IPS-20b (cell line): Measurements from ENCODE around the gene FASTK.

Experiments
- H3K27ac ChIP-seq: one replicate; pipeline ENCODE4 v1.5.1; 2013; ENCODE audit warnings: low read length
- H3K27me3 ChIP-seq: 2 replicates; pipeline ENCODE4 v1.6.1; 2013; ENCODE audit warnings: mild to moderate bottlenecking, low read length, inconsistent platforms; ENCODE audit not compliant: insufficient read depth
- H3K36me3 ChIP-seq: 2 replicates; pipeline ENCODE4 v1.6.1; 2013; ENCODE audit warnings: low read depth, mild to moderate bottlenecking, inconsistent platforms, low read length, moderate library complexity; ENCODE audit not compliant: insufficient read depth
- H3K4me1 ChIP-seq: 2 replicates; pipeline ENCODE4 v1.6.1; 2013; ENCODE audit warnings: mild to moderate bottlenecking, control low read depth, inconsistent platforms, low read length, moderate library complexity; ENCODE audit not compliant: insufficient read depth
- H3K4me3 ChIP-seq: 2 replicates; pipeline ENCODE4 v1.5.1; 2013; ENCODE audit warnings: mild to moderate bottlenecking, low read length, inconsistent platforms
- H3K9ac ChIP-seq: 2 replicates; pipeline ENCODE4 v1.6.1; 2013; ENCODE audit warnings: low read depth, mild to moderate bottlenecking, inconsistent platforms, low read length, moderate library complexity
- H3K9me3 ChIP-seq: 2 replicates; pipeline ENCODE4 v1.6.1; 2013; ENCODE audit warnings: mild to moderate bottlenecking, low read depth, low read length, inconsistent platforms; ENCODE audit not compliant: insufficient read depth

Gene FASTK

GRCh38 chr7:151065516-151065915 lies 15.1 kb downstream of the FASTK start:
- Histone ChIP-seq H3K9me3 (no peaks in the 10 kb centered on the region), H3K27me3 (peaks cover 6% of the 10 kb centered on the region; the same call in 1 of the 2 replicates), H3K9ac (no peak overlapping the region), H3K4me1 (peaks cover 28% of the 10 kb centered on the region), H3K4me3 (no peak overlapping the region), H3K36me3 (peaks cover 56% of the 10 kb centered on the region), H3K27ac (no peak overlapping the region)

DNA sequence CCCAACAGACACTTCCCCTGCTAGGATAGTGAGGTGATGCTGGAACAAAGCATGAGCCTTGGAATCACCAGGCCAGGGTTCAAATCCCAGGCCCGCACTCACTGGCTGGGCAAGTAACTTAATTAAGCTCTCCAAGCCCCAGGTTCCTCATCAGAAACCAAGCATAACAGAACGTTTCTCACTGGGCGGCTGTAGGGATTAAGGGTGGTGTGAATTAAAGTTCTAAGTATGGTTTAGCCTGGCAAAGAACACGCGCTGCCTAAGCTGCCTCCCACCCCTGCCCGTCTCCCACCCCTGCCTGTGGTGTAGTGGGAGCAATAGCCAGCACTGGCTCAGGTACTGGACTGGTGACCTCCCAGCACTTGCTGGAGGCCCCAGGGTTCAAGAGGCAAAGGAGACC lies 15.6 kb downstream of the FASTK start:
- Histone ChIP-seq H3K9me3 (no peaks in the 10 kb centered on the region), H3K36me3 (peaks cover 51% of the 10 kb centered on the region), H3K27ac (no peak overlapping the region), H3K9ac (no peak overlapping the region), H3K4me3 (no peak overlapping the region), H3K27me3 (peaks cover 10% of the 10 kb centered on the region; the same call in 1 of the 2 replicates), H3K4me1 (peaks cover 28% of the 10 kb centered on the region)

- H3K9ac ChIP-seq, result no peak overlapping the region
- no peak overlapping the region for H3K4me3 ChIP-seq
- peaks cover 10% of the 10 kb centered on the region; the same call in 1 of the 2 replicates for H3K27me3 ChIP-seq
- H3K4me1 ChIP-seq, result peaks cover 28% of the 10 kb centered on the region
- no peaks in the 10 kb centered on the region for H3K9me3 ChIP-seq
- peaks cover 45% of the 10 kb centered on the region for H3K36me3 ChIP-seq
- H3K27ac ChIP-seq, result no peak overlapping the region
Observed at GRCh38 chr7:151064454-151064853, 16.2 kb downstream of the FASTK start.

- Histone ChIP-seq H3K4me3 (peak overlapping the region; percentile 73), H3K27me3 (peaks cover 17% of the 10 kb centered on the region; the same call in 1 of the 2 replicates), H3K27ac (no peak overlapping the region), H3K36me3 (peaks cover 37% of the 10 kb centered on the region), H3K9ac (peak overlapping the region; percentile 53; the same call in 1 of the 2 replicates), H3K4me1 (peaks cover 37% of the 10 kb centered on the region), H3K9me3 (no peaks in the 10 kb centered on the region)
Observed at GRCh38 chr7:151063212-151063561, 17.4 kb downstream of the FASTK start.

DNA sequence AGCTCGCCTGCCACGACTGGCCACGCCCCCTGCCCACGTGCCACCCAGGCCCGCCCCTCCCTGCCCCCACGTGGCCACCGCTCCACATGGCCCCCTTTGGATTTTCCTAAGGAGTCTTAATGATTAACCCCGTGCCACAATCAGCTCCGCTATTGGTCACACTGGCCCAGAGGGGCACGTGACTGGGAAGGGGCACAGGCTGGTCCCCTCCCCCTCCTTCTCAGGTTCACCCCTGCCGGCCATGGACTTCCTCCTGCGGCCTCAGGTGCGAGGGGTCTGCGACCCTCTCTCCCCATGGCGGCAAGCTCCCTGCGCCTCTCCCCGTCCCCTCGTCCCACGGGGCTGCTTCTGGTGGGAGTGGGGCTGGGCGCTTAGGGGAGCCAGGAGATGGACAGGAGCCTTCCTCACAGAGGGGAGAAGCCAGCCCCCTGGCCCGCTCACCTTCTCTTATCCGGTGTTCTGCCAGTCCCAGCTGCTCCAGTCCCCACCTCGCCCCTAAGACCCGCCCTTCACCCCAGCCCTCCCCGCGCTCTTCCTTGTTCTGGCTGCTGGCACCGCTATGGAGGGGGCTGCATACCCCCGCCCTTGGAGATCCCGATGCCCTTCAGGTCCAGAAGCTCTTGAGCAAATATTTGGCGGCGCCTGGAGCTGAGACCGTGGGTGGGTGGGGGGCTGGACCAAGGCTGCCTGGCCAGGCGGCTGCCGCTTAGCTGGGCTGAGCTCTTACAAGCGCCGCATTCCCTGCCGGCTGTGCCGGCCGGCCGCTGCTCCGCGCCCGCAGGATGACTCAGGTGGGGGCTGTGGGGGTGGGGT lies 18.0 kb downstream of the FASTK start:
- Histone ChIP-seq H3K36me3 (peaks cover 31% of the 10 kb centered on the region), H3K9ac (peak overlapping the region; percentile 79; the same call in 1 of the 2 replicates), H3K27ac (peak overlapping the region; percentile 72), H3K4me1 (peaks cover 32% of the 10 kb centered on the region), H3K27me3 (peaks cover 17% of the 10 kb centered on the region; the same call in 1 of the 2 replicates), H3K4me3 (peak overlapping the region; percentile 73), H3K9me3 (no peaks in the 10 kb centered on the region)

DNA sequence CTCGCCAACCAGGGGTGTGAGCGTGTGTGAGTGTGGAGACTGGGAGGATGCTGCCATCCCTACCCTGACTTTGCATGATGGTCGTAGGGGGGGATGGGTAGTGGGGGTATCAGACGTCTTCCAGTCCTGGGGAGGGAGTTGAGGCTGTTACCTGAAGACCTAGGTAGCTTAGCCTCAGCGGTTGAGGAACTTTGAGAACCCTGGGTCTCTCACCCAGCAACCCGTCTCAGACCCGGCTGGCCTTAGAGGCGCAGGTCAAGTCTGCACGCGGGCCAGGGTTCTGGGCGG lies 18.6 kb downstream of the FASTK start:
- peaks cover 26% of the 10 kb centered on the region for H3K36me3 ChIP-seq
- H3K27me3 ChIP-seq, result peaks cover 20% of the 10 kb centered on the region
- peaks cover 28% of the 10 kb centered on the region for H3K4me1 ChIP-seq
- peak overlapping the region; percentile 20; the same call in 1 of the 2 replicates for H3K9ac ChIP-seq
- no peaks in the 10 kb centered on the region for H3K9me3 ChIP-seq
- H3K4me3 ChIP-seq, result peak overlapping the region; percentile 94
- H3K27ac ChIP-seq, result no peak overlapping the region

DNA sequence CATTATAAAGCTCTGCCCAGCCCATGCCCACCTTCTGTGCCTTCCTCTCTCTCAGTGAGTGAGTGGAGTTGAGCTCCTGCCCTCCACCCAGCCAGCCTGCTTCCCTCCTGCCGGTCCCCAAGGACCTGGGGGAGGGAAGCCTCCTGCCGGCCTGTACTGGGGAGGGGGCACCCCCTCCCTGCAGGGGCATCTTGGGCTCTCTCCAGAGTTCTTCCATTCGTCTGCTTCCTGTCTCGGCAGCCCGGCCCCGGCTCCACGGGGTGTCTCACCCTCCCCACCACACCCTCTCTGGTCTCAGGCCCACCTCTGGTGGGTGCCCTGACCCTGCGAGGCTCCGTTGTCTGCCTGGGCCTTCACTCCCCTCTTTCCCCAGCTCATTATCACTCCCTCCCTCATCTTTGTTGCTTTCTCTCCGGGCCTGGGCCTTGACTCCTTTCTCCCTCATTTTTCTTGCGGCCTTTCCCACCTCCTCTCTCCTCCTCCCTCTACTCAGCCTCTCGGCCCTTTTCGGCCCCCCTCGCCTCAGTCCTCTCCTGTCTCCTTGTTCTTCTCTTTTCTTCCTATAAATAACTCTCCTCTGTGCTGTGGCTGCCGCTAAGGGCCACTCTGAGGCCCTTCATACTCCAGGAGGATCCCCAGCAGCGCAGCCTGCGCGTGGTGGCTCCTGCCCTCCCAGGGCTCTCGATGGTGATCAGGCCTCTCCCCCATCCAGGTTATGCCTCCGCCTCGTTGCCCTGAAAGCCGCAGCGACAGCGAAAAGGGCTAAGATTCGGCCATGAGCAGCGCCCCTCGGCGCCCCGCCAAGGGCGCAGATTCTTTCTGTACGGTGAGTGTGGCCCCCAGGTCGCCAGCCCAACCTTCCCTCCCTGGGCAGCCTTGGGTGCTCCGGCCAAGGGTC lies 19.1 kb downstream of the FASTK start:
- H3K27ac ChIP-seq, result no peak overlapping the region

GRCh38 chr7:151060416-151061212 lies 20.0 kb downstream of the FASTK start:
- no peaks in the 10 kb centered on the region for H3K9me3 ChIP-seq
- H3K9ac ChIP-seq, result peak overlapping the region; percentile 46; the same call in 1 of the 2 replicates
- H3K27me3 ChIP-seq, result peaks cover 34% of the 10 kb centered on the region
- H3K4me1 ChIP-seq, result peaks cover 28% of the 10 kb centered on the region
- peaks cover 11% of the 10 kb centered on the region for H3K36me3 ChIP-seq
- H3K27ac ChIP-seq, result no peak overlapping the region
- H3K4me3 ChIP-seq, result peak overlapping the region; percentile 94

More for the DNA sequence above, 19.1 kb downstream of the FASTK start:
- Histone ChIP-seq H3K4me1 (peaks cover 28% of the 10 kb centered on the region), H3K9me3 (no peaks in the 10 kb centered on the region), H3K9ac (peak overlapping the region; percentile 20; the same call in 1 of the 2 replicates), H3K27me3 (peaks cover 26% of the 10 kb centered on the region), H3K4me3 (peak overlapping the region; percentile 94), H3K36me3 (peaks cover 20% of the 10 kb centered on the region)

GRCh38 chr7:151060113-151060415 lies 20.5 kb downstream of the FASTK start:
- Histone ChIP-seq H3K9ac (peak overlapping the region; percentile 46; the same call in 1 of the 2 replicates), H3K9me3 (no peaks in the 10 kb centered on the region), H3K27ac (no peak overlapping the region), H3K4me1 (peaks cover 28% of the 10 kb centered on the region), H3K36me3 (peaks cover 6% of the 10 kb centered on the region), H3K27me3 (peaks cover 37% of the 10 kb centered on the region), H3K4me3 (peak overlapping the region; percentile 94)

DNA sequence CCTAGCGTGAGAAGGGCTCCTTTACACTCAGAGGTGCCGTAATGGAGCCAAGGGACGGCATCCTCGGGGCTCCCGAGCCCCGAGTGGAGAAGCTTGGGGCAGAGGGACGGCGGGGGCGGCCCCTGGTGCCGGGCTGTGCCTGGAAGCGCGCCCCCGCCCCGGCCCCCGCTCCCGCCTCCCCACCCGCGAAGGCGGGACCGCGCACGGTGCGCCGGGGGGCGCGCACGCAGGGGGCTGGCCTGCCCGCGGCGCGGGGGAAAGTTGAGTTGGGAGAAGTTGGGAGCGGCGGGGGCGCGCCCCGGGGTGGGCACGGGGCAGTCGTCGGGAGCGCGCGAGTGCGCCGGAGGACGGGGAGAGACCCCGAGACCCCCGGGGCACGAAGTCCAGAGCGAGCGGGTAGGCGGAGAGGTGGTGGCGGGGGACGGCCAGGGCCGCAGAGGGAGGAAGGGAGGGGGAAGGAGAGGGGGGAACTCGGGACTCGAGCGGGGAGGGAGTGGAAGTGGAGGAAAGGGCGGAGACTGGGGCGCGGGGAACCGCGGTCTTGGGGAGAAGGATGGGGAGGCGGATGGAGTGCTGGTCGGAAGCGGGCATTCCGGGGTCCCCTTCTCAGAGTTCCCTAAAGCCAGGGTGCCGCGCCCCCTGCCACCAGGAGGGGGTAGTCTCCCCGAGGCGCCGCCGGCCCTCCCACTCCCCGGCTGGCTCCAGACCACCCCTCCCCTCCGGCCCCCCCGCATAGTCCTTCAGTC lies 21.1 kb downstream of the FASTK start, which contains the start of gene SLC4A2:
Gene SLC4A2 (plus strand): TSS at position 223 of the 746 bp plus-strand sequence. CDS start 2,399 bp downstream, outside the sequence.
- Histone ChIP-seq H3K4me1 (peaks cover 28% of the 10 kb centered on the region), H3K9ac (peak within 1 kb of the TSS; percentile 46; the same call in 1 of the 2 replicates), H3K4me3 (peak within 1 kb of the TSS; percentile 94), H3K9me3 (no peaks in the 10 kb centered on the region), H3K36me3 (peaks cover under 1% of the 10 kb centered on the region; the same call in 1 of the 2 replicates), H3K27me3 (peaks cover 37% of the 10 kb centered on the region), H3K27ac (no peak within 1 kb of the TSS)
